Muscle of back (tissue), 11 donors: ENCODE measurements around the gene NUDT7. TPM values are rescaled to one million over a fixed set of nuclear protein-coding genes. Genes with fewer than 3 reads are reported as not detected.

Experiments
- DNase-seq, 3 donors: peaks; one replicate each; pipeline versions ENCODE4 v3.0.0 to v3.0.0-alpha.2; 2013
- polyA plus RNA-seq, 10 donors: library from polyadenylated mRNA; unstranded; fragments of 120-200 nt; gene quantifications; one replicate each; pipeline ENCODE4 v1.2.1, GENCODE V29; 2013; ENCODE audit not compliant: insufficient read length in 10 of 10

NUDT7 gene
- polyA plus RNA-seq, 10 donors, result 3.5 to 6.4 (median 5.0) TPM

DNA sequence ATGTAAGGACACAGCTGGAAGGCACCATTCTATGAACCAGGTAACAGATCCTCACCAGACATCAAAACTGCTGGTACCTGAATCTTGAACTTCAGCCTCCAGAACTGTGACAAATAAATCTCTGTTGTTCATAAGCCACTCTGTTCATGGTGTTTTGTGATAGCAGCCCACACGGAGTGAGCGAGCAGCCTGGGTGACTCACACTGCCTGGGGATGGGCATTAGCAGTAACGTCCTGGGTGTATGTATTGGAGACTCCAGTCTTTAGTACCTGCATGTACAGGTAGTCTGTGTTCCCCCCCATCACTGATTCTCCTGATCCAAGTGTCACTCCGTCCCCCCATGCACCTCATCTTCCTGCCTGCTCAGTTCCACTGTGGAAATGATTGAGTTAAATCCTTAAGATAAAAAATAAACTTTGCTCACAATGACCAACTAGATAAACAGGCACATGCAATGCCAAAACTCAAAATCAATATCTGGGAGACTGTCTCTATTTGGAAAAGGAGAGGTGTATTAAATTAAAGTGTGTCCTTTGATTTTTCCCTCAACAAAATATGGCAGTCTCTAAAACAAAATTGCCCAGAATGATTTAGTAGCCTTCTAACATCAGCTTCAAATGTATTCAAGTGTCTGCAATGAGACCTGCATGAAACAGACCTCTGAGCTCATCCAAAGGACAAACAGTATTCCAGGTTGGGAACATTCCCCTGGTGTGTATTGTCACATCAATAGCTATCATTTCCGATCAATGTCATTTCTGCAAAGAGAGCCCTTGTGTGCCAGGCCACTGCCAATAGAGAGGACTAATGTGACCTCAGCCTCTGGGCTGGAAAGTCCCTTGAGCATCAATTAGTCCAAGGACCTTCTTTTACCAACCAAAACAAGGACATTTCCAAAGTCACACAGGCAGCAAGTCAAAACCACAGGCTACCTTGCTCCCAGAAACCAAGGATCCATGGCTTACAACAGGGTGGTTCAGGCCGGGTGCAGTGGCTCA is 53.9 kb downstream of the NUDT7 start:
- no peak for DNase-seq

DNA sequence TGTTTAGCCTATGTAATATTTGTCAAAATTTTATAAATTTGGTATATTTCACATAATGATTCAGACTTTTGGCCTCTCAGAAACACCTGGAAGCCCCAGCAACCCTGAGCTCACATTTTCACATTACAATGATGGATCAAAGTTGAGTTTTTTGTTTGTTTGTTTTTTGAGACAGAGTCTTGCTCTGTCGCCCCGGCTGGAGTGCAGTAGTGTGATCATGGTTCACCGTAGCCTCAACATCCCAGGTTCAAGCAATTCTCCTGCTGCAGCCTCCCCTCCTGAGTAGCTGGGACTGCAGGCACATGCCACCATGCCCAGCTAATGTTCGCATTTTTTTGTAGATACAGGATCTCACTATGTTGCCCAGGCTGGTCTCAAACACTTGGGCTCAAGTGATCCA is 55.4 kb downstream of the NUDT7 start:
- DNase-seq, result no peak

DNA sequence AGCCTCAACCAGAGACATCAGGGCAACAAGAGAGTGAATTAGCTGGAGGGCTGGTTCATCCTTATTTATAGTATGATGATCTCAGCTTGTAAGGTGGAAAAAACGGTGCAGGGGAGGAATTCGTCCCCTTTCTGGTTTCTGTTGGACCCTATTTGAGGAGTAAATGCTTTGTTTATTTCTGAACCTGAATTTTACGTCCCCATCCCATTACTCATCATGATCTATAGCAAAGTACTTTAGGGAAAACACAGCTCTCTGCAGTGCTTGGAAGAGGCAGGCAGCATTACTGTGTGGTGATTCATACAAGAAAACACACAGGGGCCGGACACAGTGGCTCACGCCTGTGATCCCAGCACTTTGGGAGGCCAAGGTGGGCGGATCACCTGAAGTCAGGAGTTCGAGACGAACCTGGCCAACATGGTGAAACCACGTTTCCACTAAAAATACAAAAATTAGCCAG is 58.1 kb downstream of the NUDT7 start:
- DNase-seq, result peak in 2 of 3 donors; percentile 23 to 88

DNA sequence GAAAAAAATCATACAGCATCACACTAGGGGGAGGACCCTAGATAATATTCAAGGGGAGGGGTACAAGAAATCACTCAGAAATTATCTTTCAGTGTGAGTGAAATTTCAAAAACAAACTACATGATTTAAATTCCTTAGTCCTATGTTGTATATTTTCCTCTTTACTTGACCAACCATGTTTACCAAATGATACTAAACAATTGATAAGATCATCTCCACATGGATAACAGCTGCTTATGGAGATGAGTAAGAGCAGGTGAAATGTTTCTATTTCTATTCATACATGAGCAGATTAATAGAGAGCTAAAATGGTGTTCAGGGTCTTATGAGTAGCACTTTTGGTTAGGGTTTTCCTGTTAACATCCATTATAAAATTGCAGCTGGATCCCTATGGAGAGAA is 58.8 kb downstream of the NUDT7 start:
- no peak for DNase-seq

DNA sequence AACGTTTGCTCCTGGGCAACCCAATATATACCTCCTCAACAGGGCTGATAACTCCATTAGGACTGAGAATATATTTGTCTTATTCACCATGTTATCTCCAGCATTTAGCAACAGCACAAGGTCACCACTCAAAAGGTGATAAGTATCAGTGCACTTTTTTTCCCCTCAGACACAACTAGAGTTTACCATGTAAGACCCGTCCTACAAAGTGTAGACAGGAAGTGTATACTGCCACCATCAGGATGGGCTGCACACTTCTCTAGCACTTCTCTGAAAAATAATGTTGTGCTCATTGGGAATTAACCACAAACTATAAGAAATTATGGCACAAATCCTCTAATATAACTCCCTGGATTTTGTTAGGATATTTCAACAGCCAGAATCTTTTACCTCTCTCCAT is 60.4 kb downstream of the NUDT7 start:
- DNase-seq, result no peak

DNA sequence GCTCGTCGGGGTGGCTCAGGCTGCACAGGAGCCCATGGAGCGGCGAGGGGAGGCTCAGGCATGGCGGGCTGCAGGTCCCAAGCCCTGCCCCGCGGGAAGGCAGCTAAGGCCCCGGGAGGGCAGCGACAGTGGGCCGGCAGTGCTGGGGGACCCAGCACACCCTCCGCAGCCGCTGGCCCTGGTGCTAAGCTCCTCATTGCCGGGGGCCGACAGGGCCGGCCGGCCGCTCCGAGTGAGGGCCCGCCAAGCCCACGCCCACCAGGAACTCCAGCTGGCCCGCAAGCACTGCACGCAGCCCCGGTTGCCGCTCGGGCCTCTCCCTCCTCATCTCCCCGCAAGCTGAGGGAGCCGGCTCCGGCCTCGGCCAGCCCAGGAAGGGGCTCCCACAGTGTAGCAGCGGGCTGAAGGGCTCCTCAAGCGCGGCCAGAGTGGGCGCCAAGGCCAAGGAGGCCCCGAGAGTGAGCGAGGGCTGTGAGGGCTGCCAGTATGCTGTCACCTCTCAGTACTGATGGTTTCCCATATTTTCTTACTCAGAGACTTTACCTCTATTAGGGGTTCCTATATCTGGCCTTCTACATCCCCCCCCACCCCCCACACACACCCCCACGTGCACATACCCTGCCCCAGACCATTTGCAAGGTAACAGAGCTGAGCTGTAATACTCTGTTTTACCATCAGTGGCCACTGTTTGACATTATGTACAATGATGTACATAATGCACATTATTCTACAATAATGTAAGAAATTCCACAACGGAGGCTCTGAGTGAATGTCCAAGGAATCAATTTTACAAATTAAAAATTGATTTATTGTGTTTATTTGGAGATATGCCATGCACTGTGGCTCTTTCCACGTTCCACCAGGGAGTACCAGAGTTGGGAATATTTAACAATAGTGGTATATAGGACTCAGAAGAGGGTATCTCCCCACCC is 62.4 kb downstream of the NUDT7 start:
- no peak for DNase-seq

DNA sequence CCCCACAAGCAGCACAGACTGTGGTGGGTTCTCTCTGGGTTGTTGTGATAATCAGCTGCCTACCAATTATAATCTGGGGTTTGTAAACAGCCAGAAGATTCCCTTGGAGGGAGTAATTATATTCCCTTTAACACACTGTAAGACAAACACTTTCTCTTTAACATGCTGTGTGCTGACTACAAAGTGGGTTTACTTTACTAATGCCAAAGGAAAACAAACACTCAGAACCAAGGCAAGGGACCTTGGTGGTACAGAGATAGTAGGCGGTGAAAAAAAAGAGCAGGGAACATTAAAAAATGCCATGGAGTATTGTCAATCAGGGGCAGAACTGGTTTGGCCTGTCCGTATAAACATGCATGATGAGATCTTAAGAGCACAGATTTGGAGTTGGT is 63.1 kb downstream of the NUDT7 start:
- no peak for DNase-seq

DNA sequence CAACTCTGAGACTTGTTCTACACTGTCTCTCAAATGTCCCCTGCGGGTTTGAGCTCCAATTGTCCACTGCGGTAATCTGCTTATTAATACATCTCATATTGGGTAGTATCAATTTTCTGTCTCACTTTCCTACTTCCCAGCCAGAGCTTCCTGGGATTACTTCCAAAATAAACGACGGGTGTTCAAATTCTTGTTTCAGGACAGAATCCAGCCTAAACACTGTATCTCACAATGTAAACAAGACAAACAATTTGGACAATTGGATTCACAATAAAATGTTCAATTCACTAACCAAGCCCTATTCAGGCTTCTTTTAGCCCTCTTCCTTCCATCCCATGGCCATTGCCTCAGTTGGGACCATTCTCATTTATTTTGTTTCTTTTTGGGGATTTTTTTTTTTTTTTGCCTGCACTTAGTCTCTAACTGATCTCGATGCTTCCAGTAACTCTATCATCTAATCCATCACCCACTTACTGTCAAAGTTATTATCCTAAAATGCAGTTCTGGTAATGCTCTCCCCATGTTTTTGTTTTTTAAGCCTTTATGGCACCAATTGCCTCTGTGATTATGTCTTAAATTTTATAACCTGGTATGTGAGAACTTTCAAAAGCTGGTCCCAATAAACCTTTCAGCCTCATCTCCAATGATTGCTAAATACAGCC is 64.0 kb downstream of the NUDT7 start:
- DNase-seq, result peak in 1 of 3 donors; percentile 52

DNA sequence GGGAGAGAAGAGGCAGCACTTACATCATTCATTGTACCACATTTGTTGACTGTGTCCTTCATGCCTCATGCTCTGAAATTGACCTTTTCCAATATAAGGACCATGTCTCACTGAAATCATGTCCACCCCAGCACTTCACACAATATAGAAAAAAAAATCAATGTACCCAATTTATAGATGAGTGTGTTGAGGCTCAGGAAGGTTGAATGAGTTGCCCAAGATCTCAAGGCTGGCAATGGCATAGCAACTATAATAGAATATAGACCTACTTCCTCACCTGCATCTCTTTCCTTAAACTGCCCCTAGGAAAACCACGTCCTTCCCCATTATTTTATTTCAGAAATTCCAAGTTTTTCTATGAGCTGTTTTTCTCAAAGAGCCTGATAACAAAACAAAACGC is 65.1 kb downstream of the NUDT7 start:
- DNase-seq, result no peak

DNA sequence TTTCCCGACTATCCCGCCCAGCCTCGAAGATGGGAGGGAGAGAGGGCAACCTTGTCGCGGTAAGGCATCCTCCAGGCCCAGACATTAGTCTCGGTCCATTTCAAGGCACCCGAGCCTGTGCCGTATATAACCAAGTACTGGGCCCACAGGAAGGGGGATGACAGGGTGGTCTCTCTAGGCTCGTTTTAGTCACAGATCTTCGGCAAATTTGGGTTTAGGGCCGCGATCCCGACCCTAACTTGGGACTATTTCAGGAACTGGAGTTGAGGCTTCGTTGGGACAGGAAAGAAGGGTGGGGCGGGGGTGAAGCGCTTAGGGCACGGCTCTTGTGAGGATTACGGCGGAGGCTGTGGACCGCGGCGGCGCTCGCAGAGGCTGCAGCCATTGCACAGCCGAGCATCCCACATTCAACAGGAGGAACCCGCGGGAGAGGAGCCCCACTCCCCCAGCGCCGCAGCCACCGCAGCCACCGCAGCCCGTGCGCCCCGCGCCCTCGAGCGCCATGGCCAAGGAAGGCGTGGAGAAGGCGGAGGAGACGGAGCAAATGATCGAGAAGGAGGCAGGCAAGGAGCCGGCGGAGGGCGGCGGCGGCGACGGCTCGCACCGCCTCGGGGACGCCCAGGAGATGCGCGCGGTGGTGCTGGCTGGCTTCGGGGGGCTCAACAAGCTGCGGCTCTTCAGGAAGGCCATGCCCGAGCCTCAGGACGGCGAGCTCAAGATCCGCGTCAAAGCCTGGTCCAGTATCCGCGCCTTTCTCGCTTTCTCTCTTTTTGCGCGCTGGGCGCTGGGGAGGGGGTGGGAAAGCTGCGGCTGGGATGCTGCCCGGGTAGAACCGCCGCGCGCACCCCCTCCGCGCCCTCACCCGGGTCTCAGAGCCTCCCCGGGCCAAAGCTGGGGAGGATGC is 66.1 kb downstream of the NUDT7 start, which contains the start of gene VAT1L:
Gene VAT1L, plus strand, starts transcription at position 384 of the 904 bp plus-strand sequence. Its CDS starts 119 bp downstream, at position 503.
- peak; percentile 17 to 85 (median 54) for DNase-seq

DNA sequence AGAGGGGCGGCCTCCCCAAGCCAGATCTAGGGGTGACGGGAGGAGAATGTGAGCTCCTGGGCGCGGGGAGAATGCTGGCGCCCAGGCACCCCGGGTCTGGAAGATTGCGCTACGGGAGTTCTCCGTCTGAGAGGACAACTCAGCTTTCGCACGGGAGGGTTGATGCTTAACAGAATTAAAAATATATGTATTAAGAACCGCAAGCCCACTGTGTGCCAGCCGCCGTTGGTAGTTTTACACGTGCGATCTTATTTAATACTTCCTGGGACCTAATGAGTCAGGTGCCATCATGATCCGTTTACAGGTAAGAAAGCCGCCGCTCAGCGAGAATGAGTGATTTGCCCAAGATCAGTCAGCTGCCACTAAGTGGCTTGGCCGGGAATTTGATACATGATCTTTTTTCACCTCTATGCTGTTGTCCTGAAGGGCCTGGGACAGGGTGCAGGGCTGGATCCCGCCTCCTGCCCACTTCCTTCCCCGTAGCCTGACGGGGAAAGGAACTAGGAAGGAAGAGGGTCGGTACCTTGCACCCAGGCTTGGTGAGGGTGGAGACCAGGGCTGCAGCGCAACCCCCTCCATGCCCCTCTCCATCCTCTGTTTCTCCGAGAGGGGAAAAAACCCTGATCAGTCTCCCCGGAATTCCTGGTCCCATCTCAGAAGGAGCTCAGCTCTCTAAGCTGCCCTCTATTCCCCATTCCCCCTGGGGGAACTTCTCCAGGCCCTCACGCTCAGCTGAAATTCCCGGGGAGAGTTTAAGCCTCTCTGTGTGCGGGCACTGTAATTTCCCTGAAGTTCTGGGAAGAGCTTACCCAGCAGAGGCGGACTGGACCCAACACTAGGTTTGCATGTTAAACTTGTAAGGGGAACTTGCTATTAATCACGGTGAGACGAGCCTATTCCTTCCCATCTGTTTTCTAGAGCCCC is 67.0 kb downstream of the NUDT7 start:
- peak in 1 of 3 donors; percentile 9 for DNase-seq

DNA sequence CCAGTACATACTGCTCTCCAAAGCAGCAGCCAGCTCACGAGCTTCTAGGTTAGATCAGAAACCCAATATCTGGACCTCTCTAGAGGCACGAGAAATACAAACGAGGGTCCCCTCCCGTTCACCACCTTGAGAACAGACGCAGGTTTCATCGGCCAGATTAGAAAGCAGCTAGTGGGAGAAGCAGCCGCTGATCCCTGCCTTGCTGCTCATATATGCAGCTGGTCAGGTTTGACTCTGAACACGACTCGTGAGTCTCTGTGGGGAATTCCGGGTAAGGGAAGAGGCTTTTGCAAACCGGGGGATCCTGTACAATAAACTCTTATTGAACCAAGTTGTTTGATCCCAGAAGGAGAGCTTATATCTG is 67.7 kb downstream of the NUDT7 start:
- peak in 1 of 3 donors; percentile 36 for DNase-seq

DNA sequence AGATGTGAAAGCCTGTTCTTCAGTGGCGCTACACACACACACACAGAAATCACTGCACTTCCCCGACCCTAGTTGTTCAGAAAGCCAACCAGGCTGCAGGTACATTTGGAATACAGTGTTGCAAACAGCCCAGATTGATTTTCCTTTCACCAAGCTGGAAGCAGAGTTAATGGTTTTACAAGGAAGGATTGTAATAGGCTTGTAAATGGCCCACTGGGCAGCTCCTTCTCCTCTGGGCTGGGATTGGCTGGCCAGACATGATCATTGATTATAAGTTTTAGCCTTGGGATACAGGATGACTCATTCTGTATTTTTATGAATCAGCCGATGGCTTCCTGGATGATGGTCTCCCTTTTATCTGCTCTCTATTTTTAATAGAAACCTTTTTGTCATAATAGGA is 68.6 kb downstream of the NUDT7 start:
- peak in 1 of 3 donors; percentile 27 for DNase-seq

Other genes with a start within 250 kb of the NUDT7 start
- gene VAT1L, start 66.0 kb downstream of the NUDT7 start, polyA plus RNA-seq, result 10 to 100 TPM in 2 of 10 donors, 1 to 10 TPM in 8; 1.9 to 14.0 (median 8.1) TPM